A673 (cell line): ENCODE results near the gene TLX3. TPM values are rescaled to one million over a fixed set of nuclear protein-coding genes. Genes with fewer than 3 reads are reported as not detected.

Experiments used
- BruUV-seq: library from RNA; stranded (reverse); fragments of 400-500 nt; replicated peaks from 2 replicates; lab custom pipeline; 2021; lab: Mats Ljungman, UMichigan
- CTCF ChIA-PET: fragments of 300-600 bp; sonication (Branson Sonifier 250); formaldehyde crosslinking; loops from one replicate; lab custom pipeline; 2022; ENCODE audit warnings: antibody characterized with exemption; lab: Charles Lee
- POLR2A ChIA-PET: fragments of 300-600 bp; sonication (Branson Sonifier 250); formaldehyde crosslinking; loops from one replicate; lab custom pipeline; 2022; ENCODE audit warnings: antibody characterized with exemption; ENCODE audit not compliant: low non-redundant PET; lab: Charles Lee
- DNase-seq: peaks from one replicate; pipeline ENCODE4 v3.0.0-alpha.2; 2015; ENCODE audit warnings: low spot score
- H3K27ac ChIP-seq: fragments of 200-600 bp; sonication (generic); 2 replicates; pipeline ENCODE4 v1.5.1; 2016; ENCODE audit warnings: mixed run types, low read depth, mild to moderate bottlenecking, mixed read lengths, antibody characterized with exemption, low read length; ENCODE audit not compliant: poor library complexity, severe bottlenecking
- H3K27me3 ChIP-seq: fragments of 200-600 bp; sonication (generic); replicated peaks from 2 replicates; pipeline ENCODE4 v1.6.1; 2017; ENCODE audit warnings: mixed run types, low read depth, mild to moderate bottlenecking, mixed read lengths, antibody characterized with exemption, low read length; ENCODE audit not compliant: insufficient read depth, poor library complexity
- H3K36me3 ChIP-seq: fragments of 200-600 bp; sonication (generic); 2 replicates; pipeline ENCODE4 v1.6.1; 2016; ENCODE audit warnings: mixed run types, mild to moderate bottlenecking, mixed read lengths, antibody characterized with exemption, low read length; ENCODE audit not compliant: insufficient read depth, poor library complexity, severe bottlenecking
- H3K4me1 ChIP-seq: fragments of 200-600 bp; sonication (generic); 2 replicates; pipeline ENCODE4 v1.6.1; 2017; ENCODE audit warnings: mixed run types, mild to moderate bottlenecking, mixed read lengths, antibody characterized with exemption, low read length; ENCODE audit not compliant: insufficient read depth, poor library complexity, severe bottlenecking
- H3K4me3 ChIP-seq: fragments of 200-600 bp; sonication (generic); 2 replicates; pipeline ENCODE4 v1.5.1; 2016; ENCODE audit warnings: low read depth, mixed run types, mild to moderate bottlenecking, mixed read lengths, low read length; ENCODE audit not compliant: poor library complexity, severe bottlenecking
- H3K9me3 ChIP-seq: fragments of 200-600 bp; sonication (generic); 2 replicates; pipeline ENCODE4 v1.6.1; 2016; ENCODE audit warnings: mixed run types, low read depth, mild to moderate bottlenecking, mixed read lengths, antibody characterized with exemption, low read length; ENCODE audit not compliant: poor library complexity, severe bottlenecking
- CTCF ChIP-seq: fragments of 300-800, 200-600 bp; sonication (generic); conservative IDR thresholded peaks from 2 replicates; pipeline ENCODE4 v1.5.1; 2017; ENCODE audit warnings: low read depth, mild to moderate bottlenecking, antibody characterized with exemption, low read length, moderate library complexity, mixed read lengths
- EZH2 ChIP-seq: fragments of 200-600 bp; sonication (generic); IDR thresholded peaks from 2 replicates; pipeline ENCODE4 v1.6.1; 2017; ENCODE audit warnings: borderline replicate concordance, low read depth, mild to moderate bottlenecking, mixed read lengths, antibody characterized with exemption, low read length; ENCODE audit not compliant: poor library complexity, severe bottlenecking
- intact Hi-C: fragments of 100-400 bp; cut with micrococcal nuclease; formaldehyde crosslinking; loops from one replicate; pipeline ENCODE4 v1.10.0; 2022; ENCODE audit not compliant: unreplicated experiment
- total RNA-seq: library from RNA; stranded (reverse); gene quantifications from 2 replicates; pipeline ENCODE4 v1.2.3, GENCODE V29; 2021

Gene TLX3
- total RNA-seq, 1 experiment from 2014 or later = not detected

- no TSS peak for BruUV-seq
- no peaks in the 10 kb centered on the region for H3K27me3 ChIP-seq
- no peaks in the 10 kb centered on the region for H3K4me1 ChIP-seq
- POLR2A ChIA-PET = no interaction called here
- H3K36me3 ChIP-seq = no peaks in the 10 kb centered on the region
- no peak overlapping the region for H3K27ac ChIP-seq
- no peak for TF ChIP-seq CTCF
- no peaks in the 10 kb centered on the region for H3K9me3 ChIP-seq
- H3K4me3 ChIP-seq = no peak overlapping the region
- CTCF ChIA-PET = no interaction called here
- intact Hi-C loops = loop anchor here (5.0 kb wide), 1 partner anchor 68 kb away; no protein-coding TSS in a partner anchor
- DNase-seq = no peak
Observed at GRCh38 chr5:171269717-171270116, 39.3 kb upstream of the TLX3 start.

GRCh38 chr5:171270136-171270535 is 38.9 kb upstream of the TLX3 start:
- Histone ChIP-seq H3K27me3 (no peaks in the 10 kb centered on the region), H3K36me3 (no peaks in the 10 kb centered on the region), H3K27ac (no peak overlapping the region), H3K4me1 (no peaks in the 10 kb centered on the region), H3K9me3 (no peaks in the 10 kb centered on the region), H3K4me3 (no peak overlapping the region)
- BruUV-seq = no TSS peak
- DNase-seq = no peak
- ChIA-PET POLR2A (no interaction called here), CTCF (no interaction called here)
- TF ChIP-seq EZH2 = no peak
- TF ChIP-seq CTCF = no peak
- intact Hi-C loops = loop anchor here (5.0 kb wide), 1 partner anchor 67 kb away; no protein-coding TSS in a partner anchor

- Histone ChIP-seq H3K27me3 (no peaks in the 10 kb centered on the region), H3K4me3 (no peak overlapping the region), H3K27ac (no peak overlapping the region), H3K36me3 (no peaks in the 10 kb centered on the region), H3K4me1 (no peaks in the 10 kb centered on the region), H3K9me3 (no peaks in the 10 kb centered on the region)
- DNase-seq = no peak
- no TSS peak for BruUV-seq
- TF ChIP-seq CTCF (no peak), EZH2 (no peak)
- CTCF ChIA-PET = interaction anchor here (0.7 kb wide), 1 partner anchor 26 kb away, joined by 3 read pairs; no protein-coding TSS in a partner anchor
- POLR2A ChIA-PET = no interaction called here
- intact Hi-C loops = loop anchor here (5.0 kb wide), 1 partner anchor 66 kb away; no protein-coding TSS in a partner anchor
Observed at GRCh38 chr5:171271798-171272197, 37.2 kb upstream of the TLX3 start.
